BLaER1 (cell line): Measurements from ENCODE around the gene FOXN3.

Experiments
- H3K27ac ChIP-seq: shearing (Covaris generic); formaldehyde crosslinking; 2 replicates; pipeline ENCODE4 v1.8.1; 2022
- H3K27me3 ChIP-seq: shearing (Covaris generic); formaldehyde crosslinking; 2 replicates; pipeline ENCODE4 v1.8.1; 2022
- H3K36me3 ChIP-seq: shearing (Covaris generic); formaldehyde crosslinking; 2 replicates; pipeline ENCODE4 v1.8.1; 2022
- H3K4me1 ChIP-seq: shearing (Covaris generic); formaldehyde crosslinking; 2 replicates; pipeline ENCODE4 v1.8.1; 2022
- H3K4me2 ChIP-seq: shearing (Covaris generic); formaldehyde crosslinking; 2 replicates; pipeline ENCODE4 v1.8.1; 2022
- H3K4me3 ChIP-seq: shearing (Covaris generic); formaldehyde crosslinking; 2 replicates; pipeline ENCODE4 v1.8.1; 2022
- H3K9ac ChIP-seq: shearing (Covaris generic); formaldehyde crosslinking; 2 replicates; pipeline ENCODE4 v1.8.1; 2022
- H3K9me3 ChIP-seq: shearing (Covaris generic); formaldehyde crosslinking; 2 replicates; pipeline ENCODE4 v1.8.1; 2022
- H4K20me1 ChIP-seq: shearing (Covaris generic); formaldehyde crosslinking; 2 replicates; pipeline ENCODE4 v1.8.1; 2022
- Cebpa-rat ChIP-seq: shearing (Covaris generic); IDR thresholded peaks from 2 replicates; pipeline ENCODE4 v1.8.1; 2022

FOXN3 gene

DNA sequence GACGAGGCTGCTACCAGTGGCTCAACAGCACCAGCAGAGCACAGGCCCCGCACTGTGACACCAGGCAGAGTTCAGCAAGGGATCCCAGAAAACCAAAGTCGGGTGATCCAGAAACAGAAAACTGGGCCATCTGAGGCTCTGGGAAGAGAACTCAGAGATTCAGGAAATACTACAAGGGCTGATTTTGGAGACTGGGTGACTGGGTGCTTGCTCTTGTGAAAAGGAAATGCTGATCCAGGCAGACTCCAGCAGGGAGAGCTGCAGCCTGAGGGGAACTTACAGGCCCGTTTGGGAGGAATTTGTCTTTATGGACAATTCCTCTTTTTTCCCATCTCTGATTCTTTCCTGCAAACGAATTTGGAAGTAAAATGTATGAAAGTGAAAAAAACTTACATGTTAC, 28.2 kb downstream of the FOXN3 start:
- Histone ChIP-seq H3K4me3 (no peak overlapping the region), H3K4me2 (no peak overlapping the region), H3K27ac (peak overlapping the region; percentile 44; the same call in 1 of the 2 replicates), H3K9ac (no peak overlapping the region), H4K20me1 (peaks cover 91% of the 10 kb centered on the region), H3K27me3 (no peaks in the 10 kb centered on the region), H3K9me3 (no peaks in the 10 kb centered on the region), H3K36me3 (peaks cover 41% of the 10 kb centered on the region), H3K4me1 (peaks cover 88% of the 10 kb centered on the region)
- no peak for TF ChIP-seq Cebpa-rat

DNA sequence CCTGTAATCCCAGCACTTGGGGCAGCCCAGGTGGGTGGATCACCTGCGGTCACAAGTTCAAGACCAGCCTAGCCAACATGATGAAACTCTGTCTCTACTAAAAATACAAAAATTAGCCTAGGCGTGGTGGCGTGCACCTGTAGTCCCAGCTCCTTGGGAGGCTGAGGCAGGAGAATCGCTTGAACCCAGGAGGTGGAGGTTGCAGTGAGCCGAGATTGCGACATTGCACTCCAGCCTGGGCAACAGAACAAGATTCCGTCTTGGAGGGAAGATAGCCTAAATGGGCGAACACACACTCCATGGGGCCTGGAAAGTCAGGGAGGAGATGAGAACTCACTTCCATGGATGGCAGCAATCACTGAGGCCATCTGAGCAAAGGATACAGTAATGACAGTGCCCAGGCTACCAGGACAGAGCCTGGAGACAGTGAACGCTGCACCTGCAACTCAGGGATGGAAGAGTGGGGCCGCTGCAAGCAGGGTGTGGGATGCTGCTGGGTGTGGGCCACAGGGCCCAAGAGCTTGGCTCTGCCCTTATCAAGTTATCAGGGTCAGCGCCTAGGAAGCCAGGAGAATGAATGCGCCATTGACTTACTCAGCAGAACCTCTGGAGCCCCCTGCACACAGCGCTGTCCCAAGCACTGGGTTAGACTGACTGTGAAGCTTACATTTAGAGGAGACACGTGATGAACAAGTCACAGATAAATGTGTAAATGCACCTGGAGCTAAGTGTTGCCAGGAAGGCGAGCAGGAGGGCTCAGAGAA, 28.9 kb downstream of the FOXN3 start:
- Histone ChIP-seq H3K27me3 (no peaks in the 10 kb centered on the region), H3K4me3 (no peak overlapping the region), H3K9me3 (no peaks in the 10 kb centered on the region), H4K20me1 (peaks cover 91% of the 10 kb centered on the region), H3K36me3 (peaks cover 41% of the 10 kb centered on the region), H3K9ac (no peak overlapping the region), H3K27ac (peak overlapping the region; percentile 44), H3K4me2 (no peak overlapping the region), H3K4me1 (peaks cover 88% of the 10 kb centered on the region)
- TF ChIP-seq Cebpa-rat = peak; percentile 14; the same call in 1 of the 2 replicates

DNA sequence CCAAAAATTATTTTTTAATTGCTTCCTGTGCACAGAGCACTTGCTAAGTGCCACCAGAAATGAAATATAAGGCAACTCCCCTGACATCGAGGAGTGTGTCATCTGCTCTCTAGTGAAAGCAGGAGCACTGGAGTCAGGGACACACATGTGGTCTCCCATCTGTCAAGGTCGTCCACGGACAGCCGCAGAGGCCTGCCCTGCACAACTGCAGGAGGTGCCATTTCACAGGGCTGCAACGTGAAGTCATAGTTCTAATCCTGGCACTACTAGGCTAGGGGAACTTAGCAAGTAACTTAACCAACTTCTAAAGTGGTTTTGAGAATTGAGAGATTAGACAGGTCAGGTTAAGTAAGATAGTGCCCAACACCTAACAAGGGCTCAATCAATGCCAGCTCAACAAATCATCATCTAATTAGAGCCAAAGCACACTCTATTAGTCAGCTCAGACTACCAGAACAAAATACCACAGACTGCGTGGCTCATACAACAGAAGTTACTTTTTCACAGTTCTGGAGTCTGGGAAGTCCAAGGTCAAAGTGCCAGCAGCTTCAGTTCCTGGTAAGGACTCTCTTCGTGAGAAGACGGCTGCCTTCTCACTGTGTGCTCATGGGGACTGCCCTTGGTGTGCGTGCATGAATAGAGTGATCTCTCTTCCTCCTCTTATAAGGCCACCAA, 30.7 kb downstream of the FOXN3 start:
- Histone ChIP-seq H3K9me3 (peaks cover 6% of the 10 kb centered on the region), H3K36me3 (peaks cover 36% of the 10 kb centered on the region), H3K27me3 (no peaks in the 10 kb centered on the region), H3K4me3 (no peak overlapping the region), H3K4me2 (peak overlapping the region; percentile 87), H3K9ac (peak overlapping the region; percentile 25; the same call in 1 of the 2 replicates), H3K27ac (peak overlapping the region; percentile 23), H4K20me1 (peaks cover 75% of the 10 kb centered on the region), H3K4me1 (peaks cover 83% of the 10 kb centered on the region)
- TF ChIP-seq Cebpa-rat = no peak

GRCh38 chr14:89384636-89385035, 32.4 kb downstream of the FOXN3 start:
- peak overlapping the region; percentile 64 for H3K27ac ChIP-seq
- peaks cover 78% of the 10 kb centered on the region for H3K4me1 ChIP-seq
- no peaks in the 10 kb centered on the region for H3K27me3 ChIP-seq
- H3K4me3 ChIP-seq = no peak overlapping the region
- H3K4me2 ChIP-seq = peak overlapping the region; percentile 87
- H3K36me3 ChIP-seq = peaks cover 41% of the 10 kb centered on the region
- TF ChIP-seq Cebpa-rat = no peak
- peaks cover 23% of the 10 kb centered on the region for H3K9me3 ChIP-seq
- H3K9ac ChIP-seq = peak overlapping the region; percentile 53; the same call in 1 of the 2 replicates
- peaks cover 61% of the 10 kb centered on the region for H4K20me1 ChIP-seq

GRCh38 chr14:89384023-89384422, 33.0 kb downstream of the FOXN3 start:
- H3K9me3 ChIP-seq = peaks cover 29% of the 10 kb centered on the region
- no peak overlapping the region for H3K9ac ChIP-seq
- peak overlapping the region; percentile 87 for H3K4me2 ChIP-seq
- no peaks in the 10 kb centered on the region for H3K27me3 ChIP-seq
- H3K27ac ChIP-seq = peak overlapping the region; percentile 81
- TF ChIP-seq Cebpa-rat = no peak
- H3K4me1 ChIP-seq = peaks cover 75% of the 10 kb centered on the region
- peaks cover 57% of the 10 kb centered on the region for H4K20me1 ChIP-seq
- peak overlapping the region; percentile 30; the same call in 1 of the 2 replicates for H3K4me3 ChIP-seq
- H3K36me3 ChIP-seq = peaks cover 45% of the 10 kb centered on the region

DNA sequence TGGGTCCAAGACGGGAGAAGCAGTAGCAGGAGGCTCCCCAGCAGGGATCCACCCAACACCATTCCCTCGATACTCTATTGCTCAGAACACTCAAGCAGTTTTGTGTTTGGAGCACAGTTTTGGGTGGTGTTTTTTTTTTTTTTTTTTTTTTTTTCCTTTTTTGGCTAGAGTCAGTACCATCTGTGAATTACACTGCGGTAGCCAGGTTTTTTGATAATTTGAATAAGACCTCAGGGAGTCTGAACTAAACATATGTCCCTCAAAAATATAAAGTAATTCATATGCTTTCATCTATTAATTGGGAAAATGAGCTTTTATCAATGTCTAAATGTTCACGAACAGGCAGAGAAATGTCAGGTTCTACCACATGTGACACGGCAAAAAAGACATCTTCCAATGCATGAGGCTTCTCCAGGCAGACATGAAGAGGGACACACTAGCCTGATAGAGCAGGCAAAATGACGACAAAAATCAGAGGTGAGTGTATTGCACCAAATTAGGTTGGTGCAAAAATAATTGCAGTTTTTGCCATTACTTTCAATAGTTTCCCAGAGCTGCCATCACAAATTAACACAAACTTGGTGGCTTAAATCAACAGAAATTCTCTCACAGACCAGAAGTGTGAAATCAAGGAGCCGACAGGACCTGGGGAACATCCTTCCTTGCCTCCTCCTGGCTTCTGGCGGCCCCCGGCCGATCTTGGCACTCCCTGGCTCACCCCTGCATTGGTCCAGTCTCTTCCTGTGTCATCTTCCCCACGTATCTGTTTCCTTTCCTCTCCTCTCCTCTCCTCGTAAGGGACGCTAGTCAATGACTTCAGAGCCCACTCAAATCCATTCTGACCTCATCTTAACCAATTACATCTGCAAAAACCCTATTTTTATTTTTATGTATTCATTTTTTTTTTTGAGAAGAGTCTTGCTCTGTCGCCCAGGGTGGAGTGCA, 33.9 kb downstream of the FOXN3 start:
- Histone ChIP-seq H3K4me2 (peak overlapping the region; percentile 87), H3K36me3 (peaks cover 38% of the 10 kb centered on the region), H4K20me1 (peaks cover 57% of the 10 kb centered on the region), H3K4me3 (peak overlapping the region; percentile 30; the same call in 1 of the 2 replicates), H3K27me3 (no peaks in the 10 kb centered on the region), H3K9ac (peak overlapping the region; percentile 32; the same call in 1 of the 2 replicates), H3K9me3 (peaks cover 31% of the 10 kb centered on the region), H3K27ac (peak overlapping the region; percentile 81), H3K4me1 (peaks cover 75% of the 10 kb centered on the region)
- no peak for TF ChIP-seq Cebpa-rat

DNA sequence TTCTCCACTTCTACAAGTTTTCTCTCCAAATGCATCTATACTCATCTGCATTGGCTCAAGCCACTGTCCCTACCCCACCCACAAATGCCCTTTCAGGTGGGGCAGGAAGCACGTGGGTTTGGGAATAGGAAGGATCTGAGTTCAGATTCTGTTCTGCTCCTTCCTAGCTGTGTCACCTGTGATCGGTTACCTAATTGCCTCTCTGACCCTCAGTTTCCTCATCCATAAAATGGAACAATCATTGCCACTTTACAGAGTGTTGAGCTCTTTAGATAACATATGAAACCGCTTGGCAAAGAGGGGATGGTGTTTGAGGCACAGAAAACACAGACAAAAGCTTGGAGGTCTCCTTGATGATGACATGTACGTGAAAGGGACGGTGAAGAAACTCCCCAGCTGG, 34.5 kb downstream of the FOXN3 start:
- Histone ChIP-seq H4K20me1 (peaks cover 57% of the 10 kb centered on the region), H3K27me3 (no peaks in the 10 kb centered on the region), H3K9ac (no peak overlapping the region), H3K36me3 (peaks cover 38% of the 10 kb centered on the region), H3K9me3 (peaks cover 31% of the 10 kb centered on the region), H3K4me1 (peaks cover 74% of the 10 kb centered on the region), H3K4me2 (peak overlapping the region; percentile 87), H3K27ac (peak overlapping the region; percentile 46), H3K4me3 (no peak overlapping the region)
- TF ChIP-seq Cebpa-rat = no peak

DNA sequence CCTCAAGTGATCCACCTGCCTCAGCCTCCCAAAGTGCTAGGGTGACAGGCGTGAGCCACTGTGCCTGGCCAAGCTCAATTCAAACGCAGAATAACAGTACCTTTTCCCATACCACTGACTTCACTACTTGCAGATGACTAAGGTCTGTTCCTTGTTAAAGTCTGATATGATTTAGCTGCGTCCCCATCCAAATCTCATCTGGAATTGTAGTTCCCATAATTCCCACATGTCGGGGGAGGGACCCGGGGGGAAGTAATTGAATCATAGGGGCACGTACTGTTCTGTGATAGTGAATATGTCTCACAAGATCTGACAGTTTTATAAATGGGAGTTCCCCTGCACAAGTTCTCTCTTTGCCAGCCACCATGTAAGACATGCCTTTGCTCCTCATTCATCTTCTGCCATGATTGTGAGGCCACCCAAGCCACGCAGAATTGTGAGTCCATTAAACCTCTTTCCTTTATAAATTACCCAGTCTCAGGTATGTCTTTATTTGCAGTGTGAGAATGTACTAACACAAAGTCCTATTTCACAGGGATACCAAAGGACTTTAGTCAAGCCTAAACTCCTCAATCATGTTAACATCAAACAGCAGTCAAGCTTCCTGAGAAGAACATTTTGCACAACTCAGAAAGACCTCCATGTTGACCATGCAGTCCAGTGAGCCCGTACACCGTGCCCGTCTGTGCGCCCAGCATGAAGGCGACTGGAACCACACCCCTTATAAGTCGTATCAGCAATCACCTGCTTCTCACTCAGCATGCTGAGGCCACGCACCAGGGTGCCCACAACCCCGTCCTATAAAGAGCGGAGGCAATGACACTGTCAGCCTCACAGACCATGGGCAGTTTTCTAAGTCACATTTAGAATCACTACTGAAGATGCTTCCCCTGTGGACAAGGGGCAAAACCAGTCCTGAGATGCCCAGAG, 36.9 kb downstream of the FOXN3 start:
- H3K36me3 ChIP-seq = peaks cover 41% of the 10 kb centered on the region
- H3K9ac ChIP-seq = no peak overlapping the region
- H3K27ac ChIP-seq = no peak overlapping the region
- peaks cover 51% of the 10 kb centered on the region for H3K4me1 ChIP-seq
- peaks cover 31% of the 10 kb centered on the region for H3K9me3 ChIP-seq
- peak overlapping the region; percentile 20; the same call in 1 of the 2 replicates for H3K4me3 ChIP-seq
- no peaks in the 10 kb centered on the region for H3K27me3 ChIP-seq
- H3K4me2 ChIP-seq = no peak overlapping the region
- no peak for TF ChIP-seq Cebpa-rat
- H4K20me1 ChIP-seq = peaks cover 41% of the 10 kb centered on the region
